IMR-90 (cell line): ENCODE data around the gene MAB21L1. TPM values are rescaled to one million over a fixed set of nuclear protein-coding genes. Genes with fewer than 3 reads are reported as not detected.

Source experiments
- ATAC-seq: fragments of 200-7000 bp; cut with Tn5 transposase; 2 replicates; pipeline ENCODE4 v1.9.1; 2020; ENCODE audit warnings: low read depth, mild to moderate bottlenecking, moderate library complexity
- BruUV-seq: library from RNA; stranded (reverse); fragments of 400-500 nt; replicated peaks from 2 replicates; lab custom pipeline; 2021; lab: Mats Ljungman, UMichigan
- CTCF ChIA-PET: fragments of 300-600 bp; formaldehyde crosslinking; extraction: SDS; loops from one replicate; lab custom pipeline; 2021; ENCODE audit warnings: antibody characterized with exemption; lab: Yijun Ruan, JAX
- POLR2A ChIA-PET: fragments of 300-600 bp; sonication (Branson Sonifier 250); formaldehyde crosslinking; loops from one replicate; lab custom pipeline; 2022; ENCODE audit warnings: antibody characterized with exemption; ENCODE audit not compliant: unreplicated experiment; lab: Charles Lee
- DNase-seq: peaks from one replicate; pipeline ENCODE4 v3.0.0; 2013
- H2AFZ ChIP-seq: replicated peaks from 2 replicates; pipeline ENCODE3; 2013; ENCODE audit warnings: low read length, mild to moderate bottlenecking; ENCODE audit not compliant: poor library complexity
- H2AK5ac ChIP-seq: 2 replicates; pipeline ENCODE4 v1.6.1; 2013; ENCODE audit warnings: low read depth, low read length, inconsistent platforms
- H2AK9ac ChIP-seq: replicated peaks from 2 replicates; pipeline ENCODE3; 2013; ENCODE audit warnings: mild to moderate bottlenecking, low read depth, low read length, moderate library complexity; ENCODE audit not compliant: poor library complexity
- H2BK120ac ChIP-seq: 2 replicates; pipeline ENCODE4 v1.6.1; 2013; ENCODE audit warnings: low read depth, low read length, inconsistent platforms
- H2BK15ac ChIP-seq: 3 replicates; pipeline ENCODE4 v1.6.1; 2013; ENCODE audit warnings: low read depth, low read length, inconsistent platforms
- H2BK20ac ChIP-seq: 2 replicates; pipeline ENCODE4 v1.6.1; 2013; ENCODE audit warnings: low read depth, mild to moderate bottlenecking, inconsistent platforms, low read length, moderate library complexity
- H2BK5ac ChIP-seq: 2 replicates; pipeline ENCODE4 v1.6.1; 2013; ENCODE audit warnings: mild to moderate bottlenecking, low read depth, low read length, inconsistent platforms; ENCODE audit not compliant: poor library complexity, severe bottlenecking
- H3K14ac ChIP-seq: replicated peaks from 2 replicates; pipeline ENCODE4 v1.6.1; 2013; ENCODE audit warnings: low read depth, low read length, inconsistent platforms
- H3K18ac ChIP-seq: 2 replicates; pipeline ENCODE4 v1.6.1; 2013; ENCODE audit warnings: low read depth, low read length, control low read depth
- H3K23ac ChIP-seq: 2 replicates; pipeline ENCODE4 v1.6.1; 2013; ENCODE audit warnings: low read depth, low read length, inconsistent platforms
- H3K27ac ChIP-seq: 2 replicates; pipeline ENCODE4 v1.5.1; 2013; ENCODE audit warnings: mild to moderate bottlenecking, control low read depth, low read length; ENCODE audit not compliant: insufficient read depth
- H3K27me3 ChIP-seq: 2 replicates; pipeline ENCODE4 v1.6.1; 2013; ENCODE audit warnings: low read length; ENCODE audit not compliant: control insufficient read depth, insufficient read depth
- H3K36me3 ChIP-seq: 2 replicates; pipeline ENCODE4 v1.6.1; 2013; ENCODE audit warnings: low read length, mixed read lengths; ENCODE audit not compliant: control insufficient read depth, insufficient read depth
- H3K4ac ChIP-seq: 2 replicates; pipeline ENCODE4 v1.6.1; 2013; ENCODE audit warnings: low read depth, low read length, inconsistent platforms
- H3K4me1 ChIP-seq: 2 replicates; pipeline ENCODE4 v1.6.1; 2013; ENCODE audit warnings: low read length, mixed read lengths; ENCODE audit not compliant: control insufficient read depth, insufficient read depth
- H3K4me2 ChIP-seq: 2 replicates; pipeline ENCODE4 v1.6.1; 2013; ENCODE audit warnings: low read depth, mild to moderate bottlenecking, control low read depth, low read length, moderate library complexity
- H3K4me3 ChIP-seq: 2 replicates; pipeline ENCODE4 v1.5.1; 2013; ENCODE audit warnings: low read depth, mild to moderate bottlenecking, control low read depth, low read length, moderate library complexity; ENCODE audit not compliant: insufficient read depth
- H3K56ac ChIP-seq: 2 replicates; pipeline ENCODE4 v1.6.1; 2013; ENCODE audit warnings: low read length, inconsistent platforms; ENCODE audit not compliant: insufficient read depth; ENCODE audit errors: extremely low read depth
- H3K79me1 ChIP-seq, 2 experiments: 2 replicates each; pipeline ENCODE4 v1.6.1; 2013; ENCODE audit warnings: low read length in 2 of 2, inconsistent platforms in 1 of 2, low read depth in 1 of 2
- H3K9ac ChIP-seq: 2 replicates; pipeline ENCODE4 v1.6.1; 2013; ENCODE audit warnings: low read depth, low read length, control low read depth
- H3K9me1 ChIP-seq: 2 replicates; pipeline ENCODE4 v1.6.1; 2013; ENCODE audit warnings: low read length, inconsistent platforms; ENCODE audit not compliant: insufficient read depth
- H3K9me3 ChIP-seq: 2 replicates; pipeline ENCODE4 v1.6.1; 2013; ENCODE audit warnings: low read length; ENCODE audit not compliant: control insufficient read depth, insufficient read depth
- H4K20me1 ChIP-seq: 2 replicates; pipeline ENCODE4 v1.6.1; 2013; ENCODE audit warnings: low read length, inconsistent platforms; ENCODE audit not compliant: insufficient read depth
- H4K5ac ChIP-seq: 2 replicates; pipeline ENCODE4 v1.6.1; 2013; ENCODE audit warnings: mild to moderate bottlenecking, low read depth, low read length, control low read depth
- H4K8ac ChIP-seq, 2 experiments: 2 replicates each; pipeline ENCODE4 v1.6.1; 2013; ENCODE audit warnings: low read depth in 2 of 2, low read length in 2 of 2, control low read depth in 1 of 2, inconsistent platforms in 1 of 2
- H4K91ac ChIP-seq: 2 replicates; pipeline ENCODE4 v1.6.1; 2013; ENCODE audit warnings: low read depth, low read length, inconsistent platforms; ENCODE audit not compliant: insufficient read depth
- CEBPB ChIP-seq: IDR thresholded peaks from 2 replicates; pipeline ENCODE4 v1.6.1; 2012; ENCODE audit warnings: low read depth, low read length, improper control_type of control experiment
- MAZ ChIP-seq: IDR thresholded peaks from 2 replicates; pipeline ENCODE4 v1.6.1; 2012; ENCODE audit warnings: low read depth, mild to moderate bottlenecking, low read length, improper control_type of control experiment, moderate library complexity, borderline replicate concordance
- WGBS, 2 experiments: methylation state at CpG; one replicate each; pipeline versions ENCODE4 v1.1.5 to v1.1.7; 2013; ENCODE audit warnings: missing lambda C conversion rate in 2 of 2; ENCODE audit not compliant: insufficient read length in 1 of 2; ENCODE audit errors: extremely low coverage in 2 of 2; 5-methylcytosine and 5-hydroxymethylcytosine counted together
- dilution Hi-C: fragments of 300-500 bp; cut with HindIII; formaldehyde crosslinking; loops from one replicate; pipeline ENCODE4 v1.14.3; 2018; ENCODE audit warnings: low sequenced_read_pairs; ENCODE audit not compliant: unreplicated experiment
- in situ Hi-C: fragments of 300-500 bp; cut with MboI; formaldehyde crosslinking; loops from 3 replicates; pipeline ENCODE4 v1.14.3; 2019; ENCODE audit warnings: low sequenced_read_pairs, inconsistent platforms, mixed read lengths
- intact Hi-C: fragments of 100-400 bp; cut with micrococcal nuclease; formaldehyde crosslinking; loops from 2 replicates; pipeline ENCODE4 v1.10.0; 2022
- polyA plus RNA-seq, 3 experiments: library from polyadenylated mRNA; depleted of rRNA; stranded (reverse); fragments of >200 nt; gene quantifications; 2 replicates each; pipeline ENCODE4 v1.2.3, GENCODE V29; 2012; ENCODE audit warnings: low replicate concordance in 1 of 3
- total RNA-seq: library from RNA; depleted of rRNA; stranded (reverse); fragments of >200 nt; gene quantifications from 2 replicates; pipeline ENCODE4 v1.2.3, GENCODE V29; 2012

MAB21L1 gene
- total and polyA plus RNA-seq, 2 of the 4 experiments (the other 2 are of a cell fraction) = 0.53 to 0.72 TPM

- H3K4ac ChIP-seq = no peak overlapping the region
- H2BK20ac ChIP-seq = no peak overlapping the region
- ATAC-seq (no peak), DNase-seq (no peak)
- H4K20me1 ChIP-seq = no peaks in the 10 kb centered on the region
- POLR2A ChIA-PET = no interaction called here
- dilution Hi-C loops = no loop called here
- no peaks in the 10 kb centered on the region for H3K4me1 ChIP-seq
- in situ Hi-C loops = no loop called here
- H3K79me1 ChIP-seq = no peaks in the 10 kb centered on the region
- no peak overlapping the region for H3K18ac ChIP-seq
- H3K9me1 ChIP-seq = no peaks in the 10 kb centered on the region
- H3K27me3 ChIP-seq = no peaks in the 10 kb centered on the region
- TF ChIP-seq MAZ (no peak), CEBPB (peak; percentile 69)
- no peak overlapping the region for H3K4me3 ChIP-seq
- no peak overlapping the region for H4K91ac ChIP-seq
- WGBS, 2 experiments = no CpG with 5 or more reads among the region's 2 CpGs
- H2BK120ac ChIP-seq = no peak overlapping the region
- no peak overlapping the region for H3K56ac ChIP-seq
- H2BK15ac ChIP-seq = no peak overlapping the region
- H2AK5ac ChIP-seq = no peak overlapping the region
- H3K23ac ChIP-seq = no peak overlapping the region
- H3K36me3 ChIP-seq = no peaks in the 10 kb centered on the region
- H2AK9ac ChIP-seq = no peak overlapping the region
- no peak overlapping the region for H3K9ac ChIP-seq
- no peak overlapping the region for H3K4me2 ChIP-seq
- no peak overlapping the region for H3K14ac ChIP-seq
- H4K8ac ChIP-seq = no peak overlapping the region
- no peak overlapping the region for H3K27ac ChIP-seq
- H4K5ac ChIP-seq = no peak overlapping the region
- BruUV-seq = no TSS peak
- intact Hi-C loops = no loop called here
- no peak overlapping the region for H2BK5ac ChIP-seq
- no peaks in the 10 kb centered on the region for H3K9me3 ChIP-seq
- CTCF ChIA-PET = no interaction called here
- no peak overlapping the region for H2AFZ ChIP-seq
Observed at GRCh38 chr13:35496761-35497386, 20.4 kb upstream of the MAB21L1 start.
